ENCODE measurements around the gene TMEM19. TPM values are rescaled to one million over a fixed set of nuclear protein-coding genes. Genes with fewer than 3 reads are reported as not detected.

The TMEM19 gene
- total RNA-seq, 1 experiment from 2014 or later, result 17.3 TPM

DNA sequence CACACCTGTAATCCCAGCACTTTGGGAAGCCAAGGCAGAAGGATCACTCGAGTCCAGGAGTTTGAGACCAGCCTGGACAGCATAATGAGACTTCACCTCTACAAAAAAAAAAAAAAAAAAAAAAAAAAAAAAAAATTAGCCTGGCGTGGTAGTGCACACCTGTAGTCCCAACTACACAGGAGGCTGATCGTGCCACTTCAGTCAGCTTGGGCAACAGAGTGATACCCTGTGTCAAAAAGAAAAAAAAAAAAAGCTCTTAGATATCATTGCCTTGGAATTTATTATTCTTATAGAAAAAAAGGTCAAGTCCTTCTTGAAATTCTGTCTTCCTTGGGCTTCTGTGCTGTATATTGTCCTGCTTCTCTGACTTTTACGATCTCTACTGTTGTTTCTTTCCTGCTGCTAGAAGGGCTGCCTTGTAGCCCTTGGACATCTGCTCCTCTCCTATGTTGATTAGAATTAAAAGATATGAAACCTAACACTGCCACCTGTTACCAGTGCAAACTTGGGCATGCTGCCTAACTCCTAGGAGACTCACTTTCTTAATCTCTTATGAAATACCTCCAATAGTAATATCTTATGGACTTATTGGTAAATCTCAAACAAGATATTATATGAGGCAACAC, 5.7 kb downstream of the TMEM19 start:
- H3K27ac ChIP-seq (ENCODE audit: insufficient read length, low read depth, low read length), result no peak overlapping the region
- no CpG with 5 or more reads among the region's 4 CpGs for WGBS (ENCODE audit: extremely low coverage, insufficient read length, low lambda C conversion rate)

More for the DNA sequence above, 5.7 kb downstream of the TMEM19 start:
- H4K8ac ChIP-seq (replicated peaks; ENCODE audit: insufficient read length, low read depth, low read length), result no peak overlapping the region
- H2BK15ac ChIP-seq (ENCODE audit: low read depth, low read length), result no peak overlapping the region
- H2AK5ac ChIP-seq (ENCODE audit: insufficient read length, low read length), result no peak overlapping the region
- H2BK12ac ChIP-seq (ENCODE audit: insufficient read length, low read depth, low read length), result no peak overlapping the region
- no peak overlapping the region for H3T11ph ChIP-seq (ENCODE audit: low read length)
- H3K27me3 ChIP-seq (ENCODE audit: insufficient read depth, low read length), result no peaks in the 10 kb centered on the region
- Mint-ChIP-seq H3K36me3 (ENCODE audit: insufficient read depth in 1 of 3, low read depth in 3 of 3) (no peaks in the 10 kb centered on the region; a peak in 1 of 7 replicates), H3K27ac (no peak overlapping the region), H3K4me3 (no peak overlapping the region), H3K4me1 (peaks cover 8 to 9% of the 10 kb centered on the region in 2 experiments), H3K9me3 (no peaks in the 10 kb centered on the region), H3K27me3 (ENCODE audit: low read depth) (no peaks in the 10 kb centered on the region)
- no peak overlapping the region for H3K14ac ChIP-seq (ENCODE audit: insufficient read depth, low read length)
- no peak overlapping the region for H2BK20ac ChIP-seq (ENCODE audit: low read depth, low read length, poor library complexity, severe bottlenecking)
- H3K9ac ChIP-seq (ENCODE audit: extremely low read depth, insufficient read length, low read length), result no peak overlapping the region
- no peaks in the 10 kb centered on the region for H3K4me1 ChIP-seq (ENCODE audit: insufficient read depth, low read length)
- no peak overlapping the region for H4K91ac ChIP-seq (ENCODE audit: insufficient read length, low read depth, low read length)
- TF ChIP-seq, protein P1, sequence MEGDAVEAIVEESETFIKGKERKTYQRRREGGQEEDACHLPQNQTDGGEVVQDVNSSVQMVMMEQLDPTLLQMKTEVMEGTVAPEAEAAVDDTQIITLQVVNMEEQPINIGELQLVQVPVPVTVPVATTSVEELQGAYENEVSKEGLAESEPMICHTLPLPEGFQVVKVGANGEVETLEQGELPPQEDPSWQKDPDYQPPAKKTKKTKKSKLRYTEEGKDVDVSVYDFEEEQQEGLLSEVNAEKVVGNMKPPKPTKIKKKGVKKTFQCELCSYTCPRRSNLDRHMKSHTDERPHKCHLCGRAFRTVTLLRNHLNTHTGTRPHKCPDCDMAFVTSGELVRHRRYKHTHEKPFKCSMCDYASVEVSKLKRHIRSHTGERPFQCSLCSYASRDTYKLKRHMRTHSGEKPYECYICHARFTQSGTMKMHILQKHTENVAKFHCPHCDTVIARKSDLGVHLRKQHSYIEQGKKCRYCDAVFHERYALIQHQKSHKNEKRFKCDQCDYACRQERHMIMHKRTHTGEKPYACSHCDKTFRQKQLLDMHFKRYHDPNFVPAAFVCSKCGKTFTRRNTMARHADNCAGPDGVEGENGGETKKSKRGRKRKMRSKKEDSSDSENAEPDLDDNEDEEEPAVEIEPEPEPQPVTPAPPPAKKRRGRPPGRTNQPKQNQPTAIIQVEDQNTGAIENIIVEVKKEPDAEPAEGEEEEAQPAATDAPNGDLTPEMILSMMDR (conservative IDR thresholded peaks at IDR 0.05), result no peak
- no peaks in the 10 kb centered on the region for H3K79me2 ChIP-seq (ENCODE audit: insufficient read depth, low read length)
- no peak overlapping the region for H2AFZ ChIP-seq (ENCODE audit: low read length)
- no peak for DNase-seq
- no peaks in the 10 kb centered on the region for H3K79me1 ChIP-seq (ENCODE audit: insufficient read depth, low read depth, low read length, poor library complexity, severe bottlenecking)
- no peak overlapping the region for H4K5ac ChIP-seq (ENCODE audit: insufficient read length, low read depth, low read length)
- H3K56ac ChIP-seq (ENCODE audit: insufficient read length, low read depth, low read length), result no peak overlapping the region
- H3K18ac ChIP-seq (ENCODE audit: insufficient read length, low read depth, low read length), result no peak overlapping the region
- no peak overlapping the region for H2BK120ac ChIP-seq (ENCODE audit: low read depth, low read length, poor library complexity, severe bottlenecking)
- H3K4me2 ChIP-seq (ENCODE audit: insufficient read depth, insufficient read length, low read length), result no peak overlapping the region
- no peak overlapping the region for H3K4ac ChIP-seq (ENCODE audit: low read depth, low read length)
- H3K9me3 ChIP-seq (ENCODE audit: control insufficient read depth, low read depth, low read length), result no peaks in the 10 kb centered on the region
- H2BK5ac ChIP-seq (ENCODE audit: insufficient read length, low read length), result no peak overlapping the region
- no peak overlapping the region for H3K23ac ChIP-seq (ENCODE audit: insufficient read length, low read depth, low read length)
- H3K23me2 ChIP-seq (ENCODE audit: insufficient read length, low read depth, low read length, poor library complexity, severe bottlenecking), result no peaks in the 10 kb centered on the region
- no peaks in the 10 kb centered on the region for H4K20me1 ChIP-seq (ENCODE audit: control insufficient read depth, insufficient read depth, insufficient read length)
